ENCODE data around the gene ZMPSTE24.
A peak's percentile ranks its signal among the peaks of the same experiment; 100 is the strongest.

ZMPSTE24 gene

GRCh38 chr1:40302475-40302874 is 44.4 kb downstream of the ZMPSTE24 start:
- Histone ChIP-seq H3K79me1 (ENCODE audit: low read length) (peaks cover 14% of the 10 kb centered on the region), H4K8ac (ENCODE audit: low read depth, low read length) (no peak overlapping the region), H3K27me3 (ENCODE audit: insufficient read depth, low read length) (no peaks in the 10 kb centered on the region), H3K18ac (ENCODE audit: low read length) (no peak overlapping the region), H3K27ac (ENCODE audit: low read depth, low read length) (no peak overlapping the region), H2BK120ac (ENCODE audit: insufficient read depth, low read length, poor library complexity) (no peak overlapping the region), H3K4ac (ENCODE audit: low read depth, low read length) (no peak overlapping the region), H2BK12ac (ENCODE audit: low read length) (no peak overlapping the region), H3K23ac (ENCODE audit: low read length) (no peak overlapping the region), H3K14ac (ENCODE audit: low read length) (no peak overlapping the region), H3K9me3 (ENCODE audit: insufficient read depth, low read depth, low read length) (no peaks in the 10 kb centered on the region), H3K4me3 (ENCODE audit: low read depth, low read length) (no peak overlapping the region), H3K9ac (ENCODE audit: low read length) (no peak overlapping the region), H3K4me2 (ENCODE audit: low read length) (no peak overlapping the region), H3K79me2 (ENCODE audit: control insufficient read depth, insufficient read depth, low read length, poor library complexity) (peaks cover 6% of the 10 kb centered on the region), H4K12ac (ENCODE audit: low read depth, low read length) (no peak overlapping the region), H4K91ac (ENCODE audit: low read depth, low read length) (no peak overlapping the region), H2BK5ac (ENCODE audit: low read depth, low read length, poor library complexity) (no peak overlapping the region), H2AK5ac (ENCODE audit: low read length) (no peak overlapping the region), H3K36me3 (ENCODE audit: control insufficient read depth in 1 of 2, insufficient read depth in 2 of 2, low read length in 2 of 2) (no peaks in the 10 kb centered on the region), H3K4me1 (ENCODE audit: control insufficient read depth in 1 of 2, insufficient read depth in 2 of 2, low read length in 2 of 2) (peaks cover 19 to 20% of the 10 kb centered on the region in 2 experiments), H2AFZ (ENCODE audit: insufficient read depth, low read length, poor library complexity) (no peak overlapping the region)
- no peak for DNase-seq
- WGBS (ENCODE audit: extremely low coverage, insufficient coverage, insufficient read length), result no CpG with 5 or more reads among the region's 13 CpGs

GRCh38 chr1:40303051-40303771 is 45.2 kb downstream of the ZMPSTE24 start:
- H2AK5ac ChIP-seq (ENCODE audit: low read length), result no peak overlapping the region
- no peak overlapping the region for H2AFZ ChIP-seq (ENCODE audit: insufficient read depth, low read length, poor library complexity)
- H3K36me3 ChIP-seq (ENCODE audit: control insufficient read depth in 1 of 2, insufficient read depth in 2 of 2, low read length in 2 of 2), result no peaks in the 10 kb centered on the region
- peaks cover 17% of the 10 kb centered on the region for H3K79me1 ChIP-seq (ENCODE audit: low read length)
- H3K27me3 ChIP-seq (ENCODE audit: insufficient read depth, low read length), result no peaks in the 10 kb centered on the region
- H3K9me3 ChIP-seq (ENCODE audit: insufficient read depth, low read depth, low read length), result no peaks in the 10 kb centered on the region
- no peak overlapping the region for H3K14ac ChIP-seq (ENCODE audit: low read length)
- H2BK12ac ChIP-seq (ENCODE audit: low read length), result no peak overlapping the region
- no CpG with 5 or more reads among the region's 38 CpGs for WGBS (ENCODE audit: extremely low coverage, insufficient coverage, insufficient read length)
- no peak overlapping the region for H4K8ac ChIP-seq (ENCODE audit: low read depth, low read length)
- H3K27ac ChIP-seq (ENCODE audit: low read depth, low read length), result no peak overlapping the region
- H3K4ac ChIP-seq (ENCODE audit: low read depth, low read length), result no peak overlapping the region
- no peak overlapping the region for H3K18ac ChIP-seq (ENCODE audit: low read length)
- H3K4me1 ChIP-seq (ENCODE audit: control insufficient read depth in 1 of 2, insufficient read depth in 2 of 2, low read length in 2 of 2), result peaks cover 19 to 23% of the 10 kb centered on the region in 2 experiments
- no peak overlapping the region for H3K4me2 ChIP-seq (ENCODE audit: low read length)
- no peak overlapping the region for H4K91ac ChIP-seq (ENCODE audit: low read depth, low read length)
- no peak overlapping the region for H3K23ac ChIP-seq (ENCODE audit: low read length)
- DNase-seq, result no peak
- peaks cover 6% of the 10 kb centered on the region for H3K79me2 ChIP-seq (ENCODE audit: control insufficient read depth, insufficient read depth, low read length, poor library complexity)
- no peak overlapping the region for H4K12ac ChIP-seq (ENCODE audit: low read depth, low read length)
- H2BK5ac ChIP-seq (ENCODE audit: low read depth, low read length, poor library complexity), result no peak overlapping the region
- H3K4me3 ChIP-seq (ENCODE audit: low read depth, low read length), result no peak overlapping the region
- H3K9ac ChIP-seq (ENCODE audit: low read length), result no peak overlapping the region
- no peak overlapping the region for H2BK120ac ChIP-seq (ENCODE audit: insufficient read depth, low read length, poor library complexity)

- Histone ChIP-seq H2BK120ac (ENCODE audit: insufficient read depth, low read length, poor library complexity) (peak overlapping the region; percentile 43), H2AK5ac (ENCODE audit: low read length) (peak overlapping the region; percentile 71), H2AFZ (ENCODE audit: insufficient read depth, low read length, poor library complexity) (no peak overlapping the region), H4K8ac (ENCODE audit: low read depth, low read length) (peak overlapping the region; percentile 33), H3K14ac (ENCODE audit: low read length) (no peak overlapping the region), H3K4me1 (ENCODE audit: control insufficient read depth in 1 of 2, insufficient read depth in 2 of 2, low read length in 2 of 2) (peaks cover 19 to 23% of the 10 kb centered on the region in 2 experiments), H2BK12ac (ENCODE audit: low read length) (peak overlapping the region; percentile 28), H3K9me3 (ENCODE audit: insufficient read depth, low read depth, low read length) (no peaks in the 10 kb centered on the region), H3K79me2 (ENCODE audit: control insufficient read depth, insufficient read depth, low read length, poor library complexity) (peaks cover 6% of the 10 kb centered on the region), H3K4me2 (ENCODE audit: low read length) (no peak overlapping the region), H3K9ac (ENCODE audit: low read length) (no peak overlapping the region), H2BK5ac (ENCODE audit: low read depth, low read length, poor library complexity) (no peak overlapping the region), H3K27ac (ENCODE audit: low read depth, low read length) (no peak overlapping the region), H3K36me3 (ENCODE audit: control insufficient read depth in 1 of 2, insufficient read depth in 2 of 2, low read length in 2 of 2) (no peaks in the 10 kb centered on the region), H3K4me3 (ENCODE audit: low read depth, low read length) (no peak overlapping the region), H3K79me1 (ENCODE audit: low read length) (peaks cover 17% of the 10 kb centered on the region), H3K23ac (ENCODE audit: low read length) (no peak overlapping the region), H4K12ac (ENCODE audit: low read depth, low read length) (no peak overlapping the region), H3K27me3 (ENCODE audit: insufficient read depth, low read length) (no peaks in the 10 kb centered on the region), H3K4ac (ENCODE audit: low read depth, low read length) (no peak overlapping the region), H4K91ac (ENCODE audit: low read depth, low read length) (peak overlapping the region; percentile 62), H3K18ac (ENCODE audit: low read length) (peak overlapping the region; percentile 47)
- no CpG with 5 or more reads among the region's 33 CpGs for WGBS (ENCODE audit: extremely low coverage, insufficient coverage, insufficient read length)
- no peak for DNase-seq
Measured at GRCh38 chr1:40303790-40304189, 45.8 kb downstream of the ZMPSTE24 start.

- Histone ChIP-seq H3K4ac (ENCODE audit: low read depth, low read length) (peak overlapping the region; percentile 30), H4K8ac (ENCODE audit: low read depth, low read length) (no peak overlapping the region), H2BK12ac (ENCODE audit: low read length) (peak overlapping the region; percentile 73), H3K23ac (ENCODE audit: low read length) (no peak overlapping the region), H3K27me3 (ENCODE audit: insufficient read depth, low read length) (no peaks in the 10 kb centered on the region), H2BK120ac (ENCODE audit: insufficient read depth, low read length, poor library complexity) (peak overlapping the region; percentile 40), H3K14ac (ENCODE audit: low read length) (peak overlapping the region; percentile 31), H3K4me1 (ENCODE audit: control insufficient read depth in 1 of 2, insufficient read depth in 2 of 2, low read length in 2 of 2) (peaks cover 19 to 23% of the 10 kb centered on the region in 2 experiments), H3K9me3 (ENCODE audit: insufficient read depth, low read depth, low read length) (no peaks in the 10 kb centered on the region), H3K4me2 (ENCODE audit: low read length) (no peak overlapping the region), H3K4me3 (ENCODE audit: low read depth, low read length) (no peak overlapping the region), H4K12ac (ENCODE audit: low read depth, low read length) (no peak overlapping the region), H3K79me1 (ENCODE audit: low read length) (peaks cover 17% of the 10 kb centered on the region), H2AK5ac (ENCODE audit: low read length) (no peak overlapping the region), H3K9ac (ENCODE audit: low read length) (no peak overlapping the region), H2AFZ (ENCODE audit: insufficient read depth, low read length, poor library complexity) (no peak overlapping the region), H3K79me2 (ENCODE audit: control insufficient read depth, insufficient read depth, low read length, poor library complexity) (peaks cover 6% of the 10 kb centered on the region), H3K18ac (ENCODE audit: low read length) (no peak overlapping the region), H3K27ac (ENCODE audit: low read depth, low read length) (peak overlapping the region; percentile 46), H2BK5ac (ENCODE audit: low read depth, low read length, poor library complexity) (peak overlapping the region; percentile 67), H3K36me3 (ENCODE audit: control insufficient read depth in 1 of 2, insufficient read depth in 2 of 2, low read length in 2 of 2) (no peaks in the 10 kb centered on the region), H4K91ac (ENCODE audit: low read depth, low read length) (peak overlapping the region; percentile 76)
- DNase-seq, result peak in 1 of 2 donors; percentile 29
- WGBS (ENCODE audit: extremely low coverage, insufficient coverage, insufficient read length), result no CpG with 5 or more reads among the region's 5 CpGs
Measured at GRCh38 chr1:40305451-40305850, 47.4 kb downstream of the ZMPSTE24 start.
